ENCODE results near the gene CATSPERB. TPM values are rescaled to one million over a fixed set of nuclear protein-coding genes. Genes with fewer than 3 reads are reported as not detected.
A peak's percentile ranks its signal among the peaks of the same experiment; 100 is the strongest.
"Not testable (repeated sequence)": the region's sequence is repeated elsewhere in the genome, so short reads cannot be mapped to it uniquely, and the experiment has no call there.

Gene CATSPERB
- polyA plus RNA-seq, 4 donors = 0.89 to 0.92 (median 0.92) TPM; not detected in 1

DNA sequence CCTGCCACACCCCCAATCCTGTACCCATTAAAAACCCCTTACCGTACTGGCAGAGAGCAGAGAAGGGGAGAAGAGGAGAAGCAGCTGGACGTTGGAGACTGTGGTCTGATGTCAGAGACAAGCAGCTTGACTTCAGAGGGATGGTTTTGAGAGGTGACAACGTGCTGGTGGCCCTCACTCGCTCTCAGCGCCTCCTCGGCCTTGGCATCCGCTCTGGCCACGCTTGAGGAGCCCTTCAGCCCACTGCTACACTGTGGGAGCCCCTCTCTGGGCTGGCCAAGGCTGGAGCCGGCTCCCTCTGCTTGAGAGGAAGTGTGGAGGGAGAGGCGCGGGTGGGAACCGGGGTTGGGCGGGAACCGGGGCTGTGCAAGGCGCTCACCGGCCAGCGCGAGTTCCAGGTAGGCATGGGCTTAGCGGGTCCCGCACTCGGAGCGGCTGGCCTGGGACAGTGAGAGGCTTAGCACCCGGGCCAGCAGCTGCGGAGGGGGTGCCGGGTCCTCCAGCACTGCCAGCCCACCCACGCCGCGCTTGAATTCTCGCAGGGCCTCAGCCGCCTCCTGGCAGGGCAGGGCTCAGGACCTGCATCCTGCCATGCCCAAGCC is 154.2 kb downstream of the CATSPERB start:
- Histone ChIP-seq H3K9me3 (ENCODE audit: control insufficient read depth in 2 of 2, insufficient read depth in 1 of 2, low read depth in 1 of 2, low read length in 1 of 2) (peaks cover 0 to 12% of the 10 kb centered on the region in 2 donors), H3K4me3 (ENCODE audit: low read depth in 1 of 3, low read length in 3 of 3) (no peak overlapping the region), H3K27ac (ENCODE audit: low read depth in 1 of 3, low read length in 2 of 3) (no peak overlapping the region), H3K27me3 (ENCODE audit: control insufficient read depth in 3 of 3, insufficient read depth in 3 of 3, low read length in 3 of 3) (peaks cover 0 to 6% (median 2%) of the 10 kb centered on the region in 3 donors), H3K36me3 (ENCODE audit: control insufficient read depth in 3 of 3, insufficient read depth in 2 of 3, low read depth in 1 of 3, low read length in 3 of 3) (no peaks in the 10 kb centered on the region), H3K4me1 (ENCODE audit: control insufficient read depth in 3 of 3, insufficient read depth in 2 of 3, low read depth in 1 of 3, low read length in 2 of 3) (peaks cover 0 to 5% (median 2%) of the 10 kb centered on the region in 3 donors)
- no peak for FAIRE-seq
- WGBS, 3 donors = 91 to 93% (median 93%) methylated on average over 21 to 30 of the region's 30 CpGs
- DNase-seq = no peak

GRCh38 chr14:91575469-91576208 is 156.2 kb downstream of the CATSPERB start:
- Histone ChIP-seq H3K36me3 (ENCODE audit: control insufficient read depth in 3 of 3, insufficient read depth in 2 of 3, low read depth in 1 of 3, low read length in 3 of 3) (no peaks in the 10 kb centered on the region), H3K27ac (ENCODE audit: low read depth in 1 of 3, low read length in 2 of 3) (peak overlapping the region in 1 of 3 donors; percentile 27), H3K9me3 (ENCODE audit: control insufficient read depth in 2 of 2, insufficient read depth in 1 of 2, low read depth in 1 of 2, low read length in 1 of 2) (peaks cover 0 to 12% of the 10 kb centered on the region in 2 donors), H3K4me3 (ENCODE audit: low read depth in 1 of 3, low read length in 3 of 3) (no peak overlapping the region), H3K27me3 (ENCODE audit: control insufficient read depth in 3 of 3, insufficient read depth in 3 of 3, low read length in 3 of 3) (peaks cover 0 to 6% (median 2%) of the 10 kb centered on the region in 3 donors), H3K4me1 (ENCODE audit: control insufficient read depth in 3 of 3, insufficient read depth in 2 of 3, low read depth in 1 of 3, low read length in 2 of 3) (peaks cover 0 to 5% (median 2%) of the 10 kb centered on the region in 3 donors)
- FAIRE-seq (no peak), DNase-seq (peak; percentile 57 to 71)
- 22 to 51% (median 28%) methylated on average over 13 of the region's 13 CpGs for WGBS, 3 donors

GRCh38 chr14:91573894-91574837 is 157.7 kb downstream of the CATSPERB start:
- H3K4me1 ChIP-seq (ENCODE audit: control insufficient read depth in 3 of 3, insufficient read depth in 2 of 3, low read depth in 1 of 3, low read length in 2 of 3) = peaks cover 0 to 5% (median 2%) of the 10 kb centered on the region in 3 donors
- WGBS, 3 donors = 1 to 2% (median 2%) methylated on average over 31 to 59 of the region's 59 CpGs
- FAIRE-seq = no peak
- H3K27ac ChIP-seq (ENCODE audit: low read depth in 1 of 3, low read length in 2 of 3) = no peak overlapping the region
- DNase-seq = peak; percentile 59 to 71
- peaks cover 0 to 12% of the 10 kb centered on the region in 2 donors for H3K9me3 ChIP-seq (ENCODE audit: control insufficient read depth in 2 of 2, insufficient read depth in 1 of 2, low read depth in 1 of 2, low read length in 1 of 2)
- H3K36me3 ChIP-seq (ENCODE audit: control insufficient read depth in 3 of 3, insufficient read depth in 2 of 3, low read depth in 1 of 3, low read length in 3 of 3) = no peaks in the 10 kb centered on the region
- peaks cover 0 to 6% (median 6%) of the 10 kb centered on the region in 3 donors for H3K27me3 ChIP-seq (ENCODE audit: control insufficient read depth in 3 of 3, insufficient read depth in 3 of 3, low read length in 3 of 3)
- H3K4me3 ChIP-seq (ENCODE audit: low read depth in 1 of 3, low read length in 3 of 3) = peak overlapping the region in 2 of 3 donors; percentile 26 to 54

DNA sequence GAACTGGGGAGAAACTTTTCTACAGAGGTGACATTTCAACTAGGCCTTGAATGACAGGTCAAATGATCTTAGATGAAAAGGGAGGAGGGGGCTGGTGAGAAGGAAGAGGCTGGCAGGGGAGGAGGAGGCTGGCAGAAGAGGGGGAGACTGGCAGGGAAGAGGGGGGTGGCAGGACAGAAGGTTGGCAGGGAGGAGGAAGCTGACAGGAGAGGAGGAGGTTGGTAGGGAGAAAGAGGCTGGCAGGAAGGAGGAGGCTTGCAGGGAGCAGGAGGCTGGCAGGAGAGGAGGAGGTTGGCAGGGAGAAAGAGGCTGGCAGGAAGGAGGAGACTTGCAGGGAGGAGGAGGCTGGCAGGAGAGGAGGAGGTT is 158.4 kb downstream of the CATSPERB start:
- Histone ChIP-seq H3K4me3 (ENCODE audit: low read depth in 1 of 3, low read length in 3 of 3) (no peak overlapping the region), H3K36me3 (ENCODE audit: control insufficient read depth in 3 of 3, insufficient read depth in 2 of 3, low read depth in 1 of 3, low read length in 3 of 3) (no peaks in the 10 kb centered on the region), H3K27me3 (ENCODE audit: control insufficient read depth in 3 of 3, insufficient read depth in 3 of 3, low read length in 3 of 3) (peaks cover 0 to 6% (median 6%) of the 10 kb centered on the region in 3 donors), H3K4me1 (ENCODE audit: control insufficient read depth in 3 of 3, insufficient read depth in 2 of 3, low read depth in 1 of 3, low read length in 2 of 3) (peaks cover 0 to 5% (median 2%) of the 10 kb centered on the region in 3 donors), H3K27ac (ENCODE audit: low read depth in 1 of 3, low read length in 2 of 3) (no peak overlapping the region), H3K9me3 (ENCODE audit: control insufficient read depth in 2 of 2, insufficient read depth in 1 of 2, low read depth in 1 of 2, low read length in 1 of 2) (peaks cover 0 to 7% of the 10 kb centered on the region in 2 donors)
- DNase-seq (no peak), FAIRE-seq (no peak)

DNA sequence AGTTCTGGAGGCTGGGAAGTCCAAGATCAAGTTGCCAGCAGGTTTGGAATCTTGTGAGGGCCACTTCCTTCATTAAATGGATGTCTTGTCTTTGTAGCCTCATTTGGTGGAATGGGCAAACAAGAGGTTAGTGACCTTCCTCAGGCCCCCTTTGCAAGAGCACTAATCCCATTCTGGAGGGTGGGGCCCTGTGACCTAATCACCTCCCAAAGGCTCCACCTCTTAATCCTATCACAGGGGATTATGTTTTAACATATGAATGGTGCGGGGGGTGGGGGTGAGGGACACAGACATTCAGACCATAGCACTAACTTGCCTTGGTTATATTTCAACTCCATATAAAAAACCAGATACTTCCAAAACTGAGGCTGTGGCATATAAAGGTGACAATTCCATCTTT is 161.9 kb downstream of the CATSPERB start:
- H3K9me3 ChIP-seq (ENCODE audit: control insufficient read depth in 2 of 2, insufficient read depth in 1 of 2, low read depth in 1 of 2, low read length in 1 of 2) = peaks cover 0 to 5% of the 10 kb centered on the region in 2 donors
- no peak overlapping the region for H3K4me3 ChIP-seq (ENCODE audit: low read depth in 1 of 3, low read length in 3 of 3)
- H3K27ac ChIP-seq (ENCODE audit: low read depth in 1 of 3, low read length in 2 of 3) = no peak overlapping the region
- FAIRE-seq (no peak), DNase-seq (no peak)
- H3K4me1 ChIP-seq (ENCODE audit: control insufficient read depth in 3 of 3, insufficient read depth in 2 of 3, low read depth in 1 of 3, low read length in 2 of 3) = peaks cover 0 to 2% (median under 1%) of the 10 kb centered on the region in 3 donors
- no peaks in the 10 kb centered on the region for H3K36me3 ChIP-seq (ENCODE audit: control insufficient read depth in 3 of 3, insufficient read depth in 2 of 3, low read depth in 1 of 3, low read length in 3 of 3)
- H3K27me3 ChIP-seq (ENCODE audit: control insufficient read depth in 3 of 3, insufficient read depth in 3 of 3, low read length in 3 of 3) = peaks cover 0 to 6% (median 6%) of the 10 kb centered on the region in 3 donors
- 65 to 91% (median 87%) methylated on average over 1 of the region's 1 CpG for WGBS, 3 donors

DNA sequence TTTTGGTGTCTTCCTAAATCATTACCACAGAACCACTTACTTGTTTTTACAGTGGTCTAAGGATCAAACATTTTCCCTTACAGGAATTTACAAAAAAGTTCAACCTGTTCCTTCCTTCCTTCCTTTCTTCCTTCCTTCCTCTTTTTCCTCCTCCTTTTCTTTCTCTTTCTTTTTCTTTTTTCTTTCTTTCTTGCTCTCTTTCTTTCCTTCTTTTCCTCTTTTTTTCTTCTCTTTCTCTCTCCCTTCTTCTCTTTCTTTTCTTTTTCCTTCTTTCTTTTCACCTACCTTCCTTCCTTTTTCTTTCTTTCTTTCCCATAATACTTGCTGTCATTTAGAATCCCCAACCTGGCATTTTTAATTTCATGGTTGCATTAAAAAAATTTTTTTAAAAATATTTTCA is 162.6 kb downstream of the CATSPERB start:
- no peak for FAIRE-seq
- H3K27me3 ChIP-seq (ENCODE audit: control insufficient read depth in 3 of 3, insufficient read depth in 3 of 3, low read length in 3 of 3) = peaks cover 0 to 4% (median 0%) of the 10 kb centered on the region in 3 donors
- H3K4me3 ChIP-seq (ENCODE audit: low read depth in 1 of 3, low read length in 3 of 3) = no peak overlapping the region
- no peak overlapping the region for H3K27ac ChIP-seq (ENCODE audit: low read depth in 1 of 3, low read length in 2 of 3)
- DNase-seq = no peak
- H3K36me3 ChIP-seq (ENCODE audit: control insufficient read depth in 3 of 3, insufficient read depth in 2 of 3, low read depth in 1 of 3, low read length in 3 of 3) = no peaks in the 10 kb centered on the region
- peaks cover 0 to 5% of the 10 kb centered on the region in 2 donors for H3K9me3 ChIP-seq (ENCODE audit: control insufficient read depth in 2 of 2, insufficient read depth in 1 of 2, low read depth in 1 of 2, low read length in 1 of 2)
- H3K4me1 ChIP-seq (ENCODE audit: control insufficient read depth in 3 of 3, insufficient read depth in 2 of 3, low read depth in 1 of 3, low read length in 2 of 3) = no peaks in the 10 kb centered on the region

DNA sequence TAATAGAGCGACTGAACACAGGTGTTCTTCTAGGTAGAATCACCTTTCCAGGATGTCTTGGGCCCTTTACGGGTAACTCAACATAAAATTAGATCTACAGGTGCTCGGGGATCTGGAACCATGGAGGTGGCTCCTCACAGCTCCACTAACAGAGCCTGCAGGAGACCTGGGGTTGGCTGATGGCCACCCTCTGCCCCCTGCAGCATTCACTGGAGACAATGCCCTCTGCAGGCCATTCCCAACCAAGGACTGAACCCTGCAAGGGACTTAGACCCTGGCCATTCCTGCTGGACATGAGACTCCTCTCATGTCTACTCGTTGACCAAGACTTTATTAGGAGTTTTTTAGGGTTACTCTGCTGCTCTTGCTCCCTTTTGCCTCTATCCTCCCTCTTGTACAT is 163.3 kb downstream of the CATSPERB start:
- Histone ChIP-seq H3K36me3 (ENCODE audit: control insufficient read depth in 3 of 3, insufficient read depth in 2 of 3, low read depth in 1 of 3, low read length in 3 of 3) (no peaks in the 10 kb centered on the region), H3K27me3 (ENCODE audit: control insufficient read depth in 3 of 3, insufficient read depth in 3 of 3, low read length in 3 of 3) (peaks cover 0 to 4% (median 0%) of the 10 kb centered on the region in 3 donors), H3K4me3 (ENCODE audit: low read depth in 1 of 3, low read length in 3 of 3) (no peak overlapping the region), H3K4me1 (ENCODE audit: control insufficient read depth in 3 of 3, insufficient read depth in 2 of 3, low read depth in 1 of 3, low read length in 2 of 3) (no peaks in the 10 kb centered on the region), H3K27ac (ENCODE audit: low read depth in 1 of 3, low read length in 2 of 3) (no peak overlapping the region), H3K9me3 (ENCODE audit: control insufficient read depth in 2 of 2, insufficient read depth in 1 of 2, low read depth in 1 of 2, low read length in 1 of 2) (peaks cover 0 to 5% of the 10 kb centered on the region in 2 donors)
- peak; percentile 14 to 26 for DNase-seq
- WGBS, 3 donors = 78 to 86% (median 83%) methylated on average over 4 of the region's 4 CpGs
- FAIRE-seq = no peak

DNA sequence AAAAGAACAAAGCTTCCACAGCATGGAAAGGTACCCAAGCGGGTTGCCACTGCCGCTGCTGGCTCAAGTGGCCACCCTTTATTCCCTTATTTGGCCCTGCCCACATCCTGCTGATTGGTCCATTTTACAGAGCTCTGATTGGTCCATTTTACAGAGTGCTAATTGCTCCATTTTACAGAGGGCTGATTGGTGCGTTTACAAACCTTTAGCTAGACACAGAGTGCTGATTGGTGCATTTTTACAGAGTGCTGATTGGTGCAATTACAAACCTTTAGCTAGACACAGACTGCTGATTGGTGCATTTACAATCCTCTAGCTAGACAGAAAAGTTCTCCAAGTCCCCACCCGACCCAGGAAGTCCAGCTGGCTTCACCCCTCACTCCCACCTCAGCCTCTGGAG is 164.1 kb downstream of the CATSPERB start:
- not testable (repeated sequence) for H3K27ac ChIP-seq (ENCODE audit: low read depth in 1 of 3, low read length in 2 of 3); DNase-seq; H3K36me3 ChIP-seq (ENCODE audit: control insufficient read depth in 3 of 3, insufficient read depth in 2 of 3, low read depth in 1 of 3, low read length in 3 of 3); H3K4me3 ChIP-seq (ENCODE audit: low read depth in 1 of 3, low read length in 3 of 3); FAIRE-seq; H3K4me1 ChIP-seq (ENCODE audit: control insufficient read depth in 3 of 3, insufficient read depth in 2 of 3, low read depth in 1 of 3, low read length in 2 of 3); H3K27me3 ChIP-seq (ENCODE audit: control insufficient read depth in 3 of 3, insufficient read depth in 3 of 3, low read length in 3 of 3); H3K9me3 ChIP-seq (ENCODE audit: control insufficient read depth in 2 of 2, insufficient read depth in 1 of 2, low read depth in 1 of 2, low read length in 1 of 2)
- WGBS, 3 donors = 59 to 79% (median 75%) methylated on average over 4 of the region's 4 CpGs

Measured in small intestine (tissue), 7 donors.